Measurements from ENCODE around the gene HP1BP3.

- TF ChIP-seq SP1 (IDR thresholded peaks at IDR 0.05; ENCODE audit: low read depth) = no peak
- TF ChIP-seq, protein P1, sequence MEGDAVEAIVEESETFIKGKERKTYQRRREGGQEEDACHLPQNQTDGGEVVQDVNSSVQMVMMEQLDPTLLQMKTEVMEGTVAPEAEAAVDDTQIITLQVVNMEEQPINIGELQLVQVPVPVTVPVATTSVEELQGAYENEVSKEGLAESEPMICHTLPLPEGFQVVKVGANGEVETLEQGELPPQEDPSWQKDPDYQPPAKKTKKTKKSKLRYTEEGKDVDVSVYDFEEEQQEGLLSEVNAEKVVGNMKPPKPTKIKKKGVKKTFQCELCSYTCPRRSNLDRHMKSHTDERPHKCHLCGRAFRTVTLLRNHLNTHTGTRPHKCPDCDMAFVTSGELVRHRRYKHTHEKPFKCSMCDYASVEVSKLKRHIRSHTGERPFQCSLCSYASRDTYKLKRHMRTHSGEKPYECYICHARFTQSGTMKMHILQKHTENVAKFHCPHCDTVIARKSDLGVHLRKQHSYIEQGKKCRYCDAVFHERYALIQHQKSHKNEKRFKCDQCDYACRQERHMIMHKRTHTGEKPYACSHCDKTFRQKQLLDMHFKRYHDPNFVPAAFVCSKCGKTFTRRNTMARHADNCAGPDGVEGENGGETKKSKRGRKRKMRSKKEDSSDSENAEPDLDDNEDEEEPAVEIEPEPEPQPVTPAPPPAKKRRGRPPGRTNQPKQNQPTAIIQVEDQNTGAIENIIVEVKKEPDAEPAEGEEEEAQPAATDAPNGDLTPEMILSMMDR (IDR thresholded peaks at IDR 0.05 in 2 of 3, conservative IDR thresholded peaks at IDR 0.05 in 1 of 3; ENCODE audit: borderline replicate concordance in 1 of 3, insufficient read depth in 1 of 3, low read depth in 2 of 3, low read length in 2 of 3) = no peak
- TF ChIP-seq SRF (IDR thresholded peaks at IDR 0.05; ENCODE audit: low read depth) = no peak
- no peak for TF ChIP-seq POLR2AphosphoS5 (IDR thresholded peaks at IDR 0.05; ENCODE audit: low read depth, low read length)
- TF ChIP-seq EZH2phosphoT487 (IDR thresholded peaks at IDR 0.05; ENCODE audit: borderline replicate concordance) = no peak
- no peak for TF ChIP-seq ZFX (IDR thresholded peaks at IDR 0.05)
- no peak for TF ChIP-seq POLR2A (IDR thresholded peaks at IDR 0.05; ENCODE audit: borderline replicate concordance, extremely low read depth, insufficient read depth, insufficient read length)
Measured at GRCh38 chr1:20836230-20836629, 49.1 kb upstream of the HP1BP3 start.

All from HCT116 (cell line).